Non-pigmented ciliary epithelial cell (primary cell): ENCODE data around the gene HOXB9.

Experiments
- DNase-seq: peaks from one replicate; pipeline ENCODE4 v3.0.0-alpha.2; 2010; ENCODE audit warnings: low read depth

Gene HOXB9

GRCh38 chr17:48610282-48611211, 15.6 kb downstream of the HOXB9 start, which contains the start of gene HOXB7:
HOXB7 (minus strand) TSS chr17:48611017; CDS start chr17:48610918, 99 bp downstream.
- DNase-seq, result no peak

GRCh38 chr17:48609759-48610281, 16.3 kb downstream of the HOXB9 start:
- no peak for DNase-seq

- no peak for DNase-seq
These were observed 17.1 kb downstream of the HOXB9 start for GRCh38 chr17:48609033-48609432.

- DNase-seq, result no peak
These were observed 17.7 kb downstream of the HOXB9 start for GRCh38 chr17:48608494-48608834.

GRCh38 chr17:48606892-48607614, 19.1 kb downstream of the HOXB9 start:
- no peak for DNase-seq

- no peak for DNase-seq
These were observed 19.9 kb downstream of the HOXB9 start for GRCh38 chr17:48605991-48606891.

GRCh38 chr17:48605409-48605919, 20.7 kb downstream of the HOXB9 start:
- DNase-seq, result no peak

GRCh38 chr17:48604770-48605329, 21.3 kb downstream of the HOXB9 start, which contains the start of gene HOXB6:
HOXB6 (minus strand) TSS chr17:48604986; CDS start chr17:48598150, 6,836 bp downstream.
- DNase-seq, result no peak

- no peak for DNase-seq
These were observed 22.0 kb downstream of the HOXB9 start for GRCh38 chr17:48603959-48604769.

- DNase-seq, result no peak
These were observed 24.4 kb downstream of the HOXB9 start for GRCh38 chr17:48601539-48602425.

- DNase-seq, result no peak
These were observed 25.0 kb downstream of the HOXB9 start for GRCh38 chr17:48601207-48601538.

GRCh38 chr17:48600244-48601098, 25.7 kb downstream of the HOXB9 start:
- no peak for DNase-seq

- no peak for DNase-seq
These were observed 26.8 kb downstream of the HOXB9 start for GRCh38 chr17:48599354-48599753.

- DNase-seq, result no peak
These were observed 27.4 kb downstream of the HOXB9 start for GRCh38 chr17:48598736-48599135.

GRCh38 chr17:48597778-48598631, 28.2 kb downstream of the HOXB9 start:
- DNase-seq, result no peak

- no peak for DNase-seq
These were observed 28.7 kb downstream of the HOXB9 start for GRCh38 chr17:48597528-48597777.

GRCh38 chr17:48596735-48597527, 29.2 kb downstream of the HOXB9 start:
- DNase-seq, result no peak
